Left colon (tissue), 2 donors: Measurements from ENCODE around the gene EMC9. TPM values are rescaled to one million over a fixed set of nuclear protein-coding genes. Genes with fewer than 3 reads are reported as not detected.

Experiments used
- ATAC-seq: fragments of 200-7000 bp; cut with Tn5 transposase; one replicate; pipeline ENCODE4 v1.9.1; 2020; ENCODE audit warnings: mild to moderate bottlenecking, moderate library complexity
- DNase-seq, 2 donors: peaks; one replicate each; pipeline ENCODE4 v3.0.0-alpha.2; 2020
- intact Hi-C, 2 donors: fragments of 100-400 bp; cut with DNase I in 1 of 2; cut with micrococcal nuclease in 1 of 2; formaldehyde crosslinking; loops; one replicate each; pipeline versions ENCODE4 v1.11.2 to v1.14.0; 2022; cut with DNase I, micrococcal nuclease
- total RNA-seq, 2 donors: library from RNA; stranded (reverse); fragmentation: NEBNext Ultra II Directional; extraction: Animal tissue kit (Norgen Biotek cat#: 25700); gene quantifications; one replicate each; pipeline ENCODE4 v1.2.1, GENCODE V29; 2021
- donor health status: DM: no; HTN: no; CAD: no.
- donor health status: DM: yes; HTN: yes; CAD: no.

EMC9 gene
- total RNA-seq, 2 donors from 2014 or later, result 13.9 to 25.7 TPM

GRCh38 chr14:24178399-24179178, 37.2 kb upstream of the EMC9 start:
- intact Hi-C loops, result no loop called here
- ATAC-seq, result no peak
- no peak for DNase-seq

GRCh38 chr14:24177891-24178290, 36.5 kb upstream of the EMC9 start:
- no peak for ATAC-seq
- no peak for DNase-seq
- intact Hi-C loops, result no loop called here

GRCh38 chr14:24177041-24177825, 35.8 kb upstream of the EMC9 start:
- no peak for DNase-seq
- intact Hi-C loops, result no loop called here
- no peak for ATAC-seq

GRCh38 chr14:24176599-24176998, 35.2 kb upstream of the EMC9 start:
- ATAC-seq (no peak), DNase-seq (no peak)
- intact Hi-C loops, result no loop called here

GRCh38 chr14:24172871-24173281, 31.5 kb upstream of the EMC9 start:
- DNase-seq, result no peak
- ATAC-seq, result no peak
- intact Hi-C loops, result no loop called here

- no peak for DNase-seq
- intact Hi-C loops, result no loop called here
- no peak for ATAC-seq
Observed at GRCh38 chr14:24172261-24172860, 31.0 kb upstream of the EMC9 start.

- intact Hi-C loops, result no loop called here
- DNase-seq (peak; percentile 58 to 75), ATAC-seq (peak; percentile 42)
Observed at GRCh38 chr14:24171422-24172260, 30.2 kb upstream of the EMC9 start, which contains the start of gene REC8. Gene REC8, plus strand, starts transcription at chr14:24172080. Its CDS starts 473 bp downstream, at chr14:24172553.

GRCh38 chr14:24167469-24168114, 26.2 kb upstream of the EMC9 start:
- DNase-seq, result no peak
- intact Hi-C loops, result no loop called here
- ATAC-seq, result no peak

GRCh38 chr14:24165785-24166184, 24.4 kb upstream of the EMC9 start:
- DNase-seq (no peak), ATAC-seq (no peak)
- intact Hi-C loops, result no loop called here

GRCh38 chr14:24164518-24164991, 23.2 kb upstream of the EMC9 start:
- ATAC-seq (no peak), DNase-seq (no peak)
- intact Hi-C loops, result no loop called here

GRCh38 chr14:24162093-24162492, 20.7 kb upstream of the EMC9 start:
- DNase-seq (no peak), ATAC-seq (no peak)
- intact Hi-C loops, result no loop called here

GRCh38 chr14:24160850-24161804, 19.7 kb upstream of the EMC9 start, which contains the start of gene IRF9:
Gene IRF9, plus strand, starts transcription at chr14:24161265. Its CDS starts 880 bp downstream, at chr14:24162145.
- DNase-seq, result peak; percentile 96 to 99
- intact Hi-C loops, result no loop called here
- peak; percentile 94 for ATAC-seq

GRCh38 chr14:24160499-24160849, 19.1 kb upstream of the EMC9 start:
- intact Hi-C loops, result no loop called here
- ATAC-seq, result peak; percentile 6
- no peak for DNase-seq

GRCh38 chr14:24159777-24160498, 18.5 kb upstream of the EMC9 start:
- DNase-seq, result no peak
- intact Hi-C loops, result no loop called here
- no peak for ATAC-seq

- ATAC-seq (no peak), DNase-seq (no peak)
- intact Hi-C loops, result no loop called here
Observed at GRCh38 chr14:24157331-24157730, 15.9 kb upstream of the EMC9 start.

- DNase-seq (no peak), ATAC-seq (no peak)
- intact Hi-C loops, result no loop called here
Observed at GRCh38 chr14:24156840-24157239, 15.4 kb upstream of the EMC9 start.

GRCh38 chr14:24155100-24155499, 13.7 kb upstream of the EMC9 start:
- intact Hi-C loops, result no loop called here
- no peak for ATAC-seq
- no peak for DNase-seq
